ENCODE measurements around the gene TOPORS.
A peak's percentile ranks its signal among the peaks of the same experiment; 100 is the strongest.

GRCh38 chr9:32572900-32573523 lies 20.6 kb upstream of the TOPORS start, which contains the start of gene NDUFB6:
- no peak for TF ChIP-seq CTCF (IDR thresholded peaks at IDR 0.05)
- TF ChIP-seq MYBL2 (CRISPR knock-in tag; IDR thresholded peaks at IDR 0.05), result peak; percentile 71; the same call in 1 of the 2 replicates
- TF ChIP-seq ETV6 (CRISPR knock-in tag; IDR thresholded peaks at IDR 0.05), result peak; percentile 62; the same call in 1 of the 2 replicates
- TF ChIP-seq, protein P1, sequence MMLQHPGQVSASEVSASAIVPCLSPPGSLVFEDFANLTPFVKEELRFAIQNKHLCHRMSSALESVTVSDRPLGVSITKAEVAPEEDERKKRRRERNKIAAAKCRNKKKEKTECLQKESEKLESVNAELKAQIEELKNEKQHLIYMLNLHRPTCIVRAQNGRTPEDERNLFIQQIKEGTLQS (CRISPR knock-in tag; conservative IDR thresholded peaks at IDR 0.05), result no peak

All from WTC11 (cell line).